Stomach (tissue), 9 donors: ENCODE data around the gene EFCAB13. TPM values are rescaled to one million over a fixed set of nuclear protein-coding genes. Genes with fewer than 3 reads are reported as not detected.
A peak's percentile ranks its signal among the peaks of the same experiment; 100 is the strongest.
"Not testable (repeated sequence)": the region's sequence is repeated elsewhere in the genome, so short reads cannot be mapped to it uniquely, and the experiment has no call there.

Source experiments
- DNase-seq, 2 donors: peaks; one replicate each; pipeline versions ENCODE4 v3.0.0 to v3.0.0-alpha.2; 2013 to 2019
- H3K27ac ChIP-seq, 5 donors: fragments of 200-600 bp in 4 of 5; sonication (generic) in 4 of 5; one replicate each; pipeline ENCODE4 v1.5.1; 2013 to 2019; ENCODE audit warnings: mild to moderate bottlenecking in 1 of 5, moderate library complexity in 1 of 5
- H3K27me3 ChIP-seq, 3 donors: fragments of 200-600 bp; sonication (generic); one replicate each; pipeline ENCODE4 v1.5.1; 2017 to 2019; ENCODE audit warnings: mixed run types in 1 of 3
- H3K36me3 ChIP-seq, 4 donors: fragments of 200-600 bp; sonication (generic); 1 replicate in 3 of 4; 2 replicates in 1 of 4; pipeline ENCODE4 v1.5.1; 2016 to 2019
- H3K4me1 ChIP-seq, 4 donors: fragments of 200-600 bp; sonication (generic); one replicate each; pipeline ENCODE4 v1.5.1; 2016 to 2019
- H3K4me3 ChIP-seq, 4 donors: fragments of 200-600 bp; sonication (generic) in 3 of 4; one replicate each; pipeline ENCODE4 v1.5.1; 2016 to 2019; ENCODE audit warnings: mild to moderate bottlenecking in 1 of 4
- H3K9me3 ChIP-seq, 4 donors: fragments of 200-600 bp; sonication (generic); one replicate each; pipeline ENCODE4 v1.5.1; 2016 to 2019
- EP300 ChIP-seq: sonication (generic); formaldehyde crosslinking; IDR thresholded peaks from one replicate; pipeline ENCODE4 v1.6.1; 2017; ENCODE audit warnings: antibody characterized with exemption
- POLR2A ChIP-seq, 4 donors: fragments of 450-650 bp; IDR thresholded peaks; one replicate each; pipeline ENCODE4 v1.6.1; 2016; ENCODE audit warnings: antibody characterized with exemption in 4 of 4, control low read depth in 2 of 4, mild to moderate bottlenecking in 1 of 4, moderate library complexity in 1 of 4
- POLR2AphosphoS5 ChIP-seq, 3 donors: sonication (generic); formaldehyde crosslinking; IDR thresholded peaks; one replicate each; pipeline ENCODE4 v1.6.1; 2016; ENCODE audit warnings: antibody characterized with exemption in 3 of 3
- whole genome bisulfite sequencing, 5 donors: extraction: QIAGEN DNeasy Blood & Tissue Kit in 3 of 5; methylation state at CpG; one replicate each; pipeline versions ENCODE4 v1.1.5 to v1.1.7; 2013 to 2018; 5-methylcytosine and 5-hydroxymethylcytosine counted together
- intact Hi-C: fragments of 100-400 bp; cut with DNase I; formaldehyde crosslinking; loops from one replicate; pipeline ENCODE4 v1.15.1; 2023; ENCODE audit warnings: low total_unique reads
- polyA plus RNA-seq, 3 donors: library from polyadenylated mRNA; stranded (reverse); fragments of 200-250 nt; gene quantifications; one replicate each; pipeline ENCODE4 v1.2.3, GENCODE V29; 2013
- total RNA-seq, 5 donors: library from RNA; depleted of rRNA; stranded (reverse); fragments of >200 nt; gene quantifications; one replicate each; pipeline versions ENCODE4 v1.1.0 to v1.2.3, GENCODE V29; 2014 to 2016
- TF ChIP-seq, protein P1 (sequence below), 7 experiments: fragments of 450-650 bp in 4 of 7; fragments of 200-600 bp in 3 of 7; sonication (generic) in 3 of 7; IDR thresholded peaks; one replicate each; pipeline ENCODE4 v1.5.1; 2016 to 2019; ENCODE audit warnings: antibody characterized with exemption in 7 of 7, control low read depth in 2 of 7, mild to moderate bottlenecking in 1 of 7
- donor health status: healthy with polysubstance abuse.
- donor health status: Bipolar disorder and iron deficiency.
- donor health status: healthy.

Gene EFCAB13
- total and polyA plus RNA-seq, 8 donors: 0.29 to 27.0 (median 4.6) TPM

GRCh38 chr17:47363171-47363570 lies 39.4 kb downstream of the EFCAB13 start:
- TF ChIP-seq, protein P1, sequence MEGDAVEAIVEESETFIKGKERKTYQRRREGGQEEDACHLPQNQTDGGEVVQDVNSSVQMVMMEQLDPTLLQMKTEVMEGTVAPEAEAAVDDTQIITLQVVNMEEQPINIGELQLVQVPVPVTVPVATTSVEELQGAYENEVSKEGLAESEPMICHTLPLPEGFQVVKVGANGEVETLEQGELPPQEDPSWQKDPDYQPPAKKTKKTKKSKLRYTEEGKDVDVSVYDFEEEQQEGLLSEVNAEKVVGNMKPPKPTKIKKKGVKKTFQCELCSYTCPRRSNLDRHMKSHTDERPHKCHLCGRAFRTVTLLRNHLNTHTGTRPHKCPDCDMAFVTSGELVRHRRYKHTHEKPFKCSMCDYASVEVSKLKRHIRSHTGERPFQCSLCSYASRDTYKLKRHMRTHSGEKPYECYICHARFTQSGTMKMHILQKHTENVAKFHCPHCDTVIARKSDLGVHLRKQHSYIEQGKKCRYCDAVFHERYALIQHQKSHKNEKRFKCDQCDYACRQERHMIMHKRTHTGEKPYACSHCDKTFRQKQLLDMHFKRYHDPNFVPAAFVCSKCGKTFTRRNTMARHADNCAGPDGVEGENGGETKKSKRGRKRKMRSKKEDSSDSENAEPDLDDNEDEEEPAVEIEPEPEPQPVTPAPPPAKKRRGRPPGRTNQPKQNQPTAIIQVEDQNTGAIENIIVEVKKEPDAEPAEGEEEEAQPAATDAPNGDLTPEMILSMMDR (IDR thresholded peaks at IDR 0.05): no peak
- TF ChIP-seq POLR2A (IDR thresholded peaks at IDR 0.05) (no peak), POLR2AphosphoS5 (IDR thresholded peaks at IDR 0.05) (no peak)
- Histone ChIP-seq H3K9me3 (no peaks in the 10 kb centered on the region), H3K4me1 (no peaks in the 10 kb centered on the region), H3K4me3 (no peak overlapping the region), H3K27me3 (no peaks in the 10 kb centered on the region), H3K36me3 (peaks cover 0 to 14% (median 0%) of the 10 kb centered on the region in 4 donors), H3K27ac (no peak overlapping the region)
- no peak for DNase-seq
- 83 to 97% (median 90%) methylated on average over 2 of the region's 2 CpGs for WGBS, 5 donors
- intact Hi-C loops: no loop called here

GRCh38 chr17:47367257-47367656 lies 43.5 kb downstream of the EFCAB13 start:
- H3K27me3 ChIP-seq: no peaks in the 10 kb centered on the region
- 92 to 95% (median 95%) methylated on average over 10 of the region's 10 CpGs for WGBS, 5 donors
- TF ChIP-seq POLR2A (IDR thresholded peaks at IDR 0.05) (no peak), POLR2AphosphoS5 (IDR thresholded peaks at IDR 0.05) (no peak), EP300 (no peak)
- TF ChIP-seq, protein P1 (IDR thresholded peaks at IDR 0.05): no peak
- no peak for DNase-seq
- peaks cover 0 to 14% (median 0%) of the 10 kb centered on the region in 4 donors for H3K36me3 ChIP-seq
- H3K4me3 ChIP-seq: no peak overlapping the region
- intact Hi-C loops: no loop called here
- H3K4me1 ChIP-seq: no peaks in the 10 kb centered on the region
- H3K9me3 ChIP-seq: no peaks in the 10 kb centered on the region
- H3K27ac ChIP-seq: no peak overlapping the region

GRCh38 chr17:47368262-47368661 lies 44.5 kb downstream of the EFCAB13 start:
- TF ChIP-seq POLR2AphosphoS5 (IDR thresholded peaks at IDR 0.05) (no peak), POLR2A (IDR thresholded peaks at IDR 0.05) (no peak), EP300 (no peak)
- TF ChIP-seq, protein P1 (IDR thresholded peaks at IDR 0.05): no peak
- Histone ChIP-seq H3K4me1 (no peaks in the 10 kb centered on the region), H3K9me3 (peaks cover 0 to 7% (median 2%) of the 10 kb centered on the region in 4 donors), H3K4me3 (no peak overlapping the region), H3K27ac (no peak overlapping the region), H3K27me3 (no peaks in the 10 kb centered on the region), H3K36me3 (peaks cover 0 to 4% (median 0%) of the 10 kb centered on the region in 4 donors)
- 26 to 56% (median 36%) methylated on average over 3 of the region's 3 CpGs for WGBS, 5 donors
- intact Hi-C loops: no loop called here
- DNase-seq: peak in 1 of 2 donors; percentile 54

DNA sequence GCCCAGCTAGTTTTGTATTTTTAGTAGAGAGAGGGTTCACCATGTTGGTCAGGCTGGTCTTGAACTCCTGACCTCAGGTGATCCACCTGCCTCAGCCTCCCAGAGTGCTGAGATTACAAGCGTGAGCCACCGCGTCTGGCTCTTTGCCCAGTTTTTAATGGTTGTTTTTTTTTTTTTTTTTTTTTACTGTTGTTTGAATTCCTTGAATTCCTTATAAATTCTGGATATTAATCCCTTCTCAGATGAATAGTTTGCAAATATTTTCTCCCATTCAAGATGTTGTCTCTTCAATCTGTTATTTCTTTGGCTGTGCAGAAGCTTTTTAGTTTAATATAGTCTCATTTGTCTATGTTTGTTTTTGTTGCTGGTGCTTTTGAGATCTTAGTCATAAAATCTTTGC lies 47.1 kb downstream of the EFCAB13 start:
- H3K4me3 ChIP-seq, H3K27ac ChIP-seq, intact Hi-C loops, DNase-seq, H3K4me1 ChIP-seq, H3K27me3 ChIP-seq, H3K36me3 ChIP-seq, H3K9me3 ChIP-seq: not testable (repeated sequence)
- WGBS, 5 donors: 62 to 74% (median 64%) methylated on average over 3 of the region's 3 CpGs

DNA sequence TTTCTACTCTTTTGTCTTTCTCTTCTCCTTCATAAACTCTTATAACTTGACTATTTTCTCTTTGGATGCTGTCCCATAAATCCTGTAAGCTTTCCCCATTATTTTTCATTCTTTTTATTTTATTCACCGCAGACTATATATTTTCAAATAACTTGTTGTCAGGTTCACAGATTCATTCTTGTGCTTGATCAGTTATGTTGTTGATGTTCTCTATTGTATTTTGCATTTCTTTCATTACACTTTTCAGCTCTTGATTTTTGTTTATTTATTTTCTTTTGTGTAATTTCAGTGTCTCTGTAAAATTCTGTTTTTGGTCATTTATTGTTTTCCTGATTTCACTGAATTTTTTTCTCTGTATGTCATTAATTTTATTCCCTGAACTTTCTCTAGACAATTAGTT lies 49.2 kb downstream of the EFCAB13 start:
- 90 to 100% (median 100%) methylated on average over 1 of the region's 1 CpG for WGBS, 5 donors

More for the DNA sequence above, 49.2 kb downstream of the EFCAB13 start:
- no peak for DNase-seq
- Histone ChIP-seq H3K4me1 (no peaks in the 10 kb centered on the region), H3K36me3 (no peaks in the 10 kb centered on the region), H3K4me3 (no peak overlapping the region), H3K27me3 (no peaks in the 10 kb centered on the region), H3K27ac (no peak overlapping the region), H3K9me3 (peaks cover 0 to 7% (median 2%) of the 10 kb centered on the region in 4 donors)
- intact Hi-C loops: no loop called here
- TF ChIP-seq POLR2A (IDR thresholded peaks at IDR 0.05): no peak
- TF ChIP-seq POLR2AphosphoS5 (IDR thresholded peaks at IDR 0.05): no peak
- TF ChIP-seq, protein P1 (IDR thresholded peaks at IDR 0.05): no peak
- TF ChIP-seq EP300: no peak
